K562 treated with DMSO at 1 percent for 24 hours (cell line): Measurements from ENCODE around the gene HYAL1. TPM values are rescaled to one million over a fixed set of nuclear protein-coding genes. Genes with fewer than 3 reads are reported as not detected.

ENCODE experiments used
- total RNA-seq: library from RNA; unstranded; fragments of 300-600 nt; gene quantifications from 2 replicates; pipeline ENCODE4 v1.2.3, GENCODE V29; 2022; ENCODE audit warnings: low read depth; ENCODE audit not compliant: insufficient read depth

HYAL1 gene
- total RNA-seq, result 4.3 and 6.8 TPM in 2 replicates

GRCh38 chr3:50303013-50303815, at the start of gene HYAL1:
TSS of gene HYAL1 (minus strand) at chr3:50303574. CDS start at chr3:50302956, 618 bp downstream.

GRCh38 chr3:50350527-50351322, 47.4 kb upstream of the HYAL1 start, which contains the start of the genes CYB561D2 and NPRL2:
TSS of gene CYB561D2 (plus strand) at chr3:50350862. CDS start at chr3:50351434, 572 bp downstream.
TSS of gene NPRL2 (minus strand) at chr3:50350775. CDS start at chr3:50350652, 123 bp downstream.

DNA sequence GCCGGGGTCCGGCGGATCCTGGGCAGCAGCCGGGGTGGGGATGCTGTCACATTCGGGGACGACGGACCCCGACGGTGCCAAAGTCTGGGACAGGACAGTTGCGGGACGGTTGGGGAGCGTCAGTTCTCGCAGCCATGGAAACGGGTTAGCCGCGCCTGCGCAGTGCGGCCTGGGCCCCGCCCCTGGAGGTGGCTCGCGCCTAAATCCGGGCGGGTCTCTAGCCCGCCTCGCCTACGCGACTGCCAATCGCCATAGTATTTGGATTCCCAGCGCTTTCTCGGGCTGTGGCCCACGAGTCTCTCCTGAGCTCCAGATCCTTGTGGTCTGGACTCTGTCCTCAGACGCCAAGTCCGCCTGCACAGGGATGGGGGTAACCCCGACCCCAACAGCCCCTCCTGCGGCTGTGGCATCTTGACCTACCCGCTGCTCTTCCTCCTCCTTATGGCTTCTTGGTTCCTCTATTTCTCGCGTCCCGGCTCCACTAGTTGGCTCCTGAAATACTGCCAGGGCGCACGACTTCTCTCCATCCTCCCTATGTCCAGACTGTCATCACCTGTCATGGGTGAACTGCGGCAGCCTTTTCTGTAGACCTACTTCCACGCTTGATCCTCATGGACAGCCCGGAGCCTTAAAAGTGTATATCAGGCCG, 42.3 kb upstream of the HYAL1 start, which contains the start of gene ZMYND10:
Gene ZMYND10, minus strand, starts transcription at position 147 of the 649 bp plus-strand sequence. CDS start 153 bp downstream, outside the sequence.

DNA sequence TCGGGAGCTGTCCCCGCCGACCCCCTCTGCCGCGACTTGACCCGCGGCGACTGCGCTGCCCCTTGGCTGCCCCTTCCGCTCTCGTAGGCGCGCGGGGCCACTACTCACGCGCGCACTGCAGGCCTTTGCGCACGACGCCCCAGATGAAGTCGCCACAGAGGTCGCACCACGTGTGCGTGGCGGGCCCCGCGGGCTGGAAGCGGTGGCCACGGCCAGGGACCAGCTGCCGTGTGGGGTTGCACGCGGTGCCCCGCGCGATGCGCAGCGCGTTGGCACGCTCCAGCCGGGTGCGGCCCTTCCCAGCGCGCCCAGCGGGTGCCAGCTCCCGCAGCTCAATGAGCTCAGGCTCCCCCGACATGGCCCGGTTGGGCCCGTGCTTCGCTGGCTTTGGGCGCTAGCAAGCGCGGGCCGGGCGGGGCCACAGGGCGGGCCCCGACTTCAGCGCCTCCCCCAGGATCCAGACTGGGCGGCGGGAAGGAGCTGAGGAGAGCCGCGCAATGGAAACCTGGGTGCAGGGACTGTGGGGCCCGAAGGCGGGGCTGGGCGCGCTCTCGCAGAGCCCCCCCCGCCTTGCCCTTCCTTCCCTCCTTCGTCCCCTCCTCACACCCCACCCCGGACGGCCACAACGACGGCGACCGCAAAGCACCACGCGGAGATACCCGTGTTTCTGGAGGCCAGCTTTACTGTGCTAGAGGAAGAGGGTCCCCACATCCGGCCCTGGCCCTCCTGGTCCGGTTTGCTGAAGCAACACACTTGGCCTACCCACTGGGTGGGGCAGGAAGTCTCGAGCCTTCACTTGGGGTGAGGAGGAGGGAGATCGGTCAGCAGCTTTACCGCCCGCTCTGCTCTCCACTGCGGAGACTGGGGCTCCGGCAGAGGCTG, 37.3 kb upstream of the HYAL1 start, which contains the start of gene RASSF1:
Gene RASSF1, minus strand, starts transcription at position 389 of the 882 bp plus-strand sequence. Its CDS starts 31 bp downstream, at position 358.

GRCh38 chr3:50327943-50328691, 24.7 kb upstream of the HYAL1 start, which contains the start of gene TUSC2:
TSS of gene TUSC2 (minus strand) at chr3:50328223. CDS start at chr3:50328099, 124 bp downstream.

GRCh38 chr3:50322386-50323091, 19.2 kb upstream of the HYAL1 start, which contains the start of gene HYAL2:
TSS of gene HYAL2 (minus strand) at chr3:50322745. CDS start at chr3:50320489, 2,256 bp downstream.

GRCh38 chr3:50298836-50299637, 4.3 kb downstream of the HYAL1 start, which contains the start of the genes HYAL3 and NAA80:
TSS of gene HYAL3 (minus strand) at chr3:50299405. CDS start at chr3:50295602, 3,803 bp downstream.
TSS of gene NAA80 (minus strand) at chr3:50299405. CDS start at chr3:50297463, 1,942 bp downstream.

GRCh38 chr3:50292159-50293078, 11.0 kb downstream of the HYAL1 start, which contains the start of gene IFRD2:
TSS of gene IFRD2 (minus strand) at chr3:50292429. CDS start at chr3:50292274, 155 bp downstream.

GRCh38 chr3:50278880-50279224, 24.5 kb downstream of the HYAL1 start, which contains the start of gene LSMEM2:
TSS of gene LSMEM2 (plus strand) at chr3:50279087. CDS start at chr3:50279114, 27 bp downstream.

DNA sequence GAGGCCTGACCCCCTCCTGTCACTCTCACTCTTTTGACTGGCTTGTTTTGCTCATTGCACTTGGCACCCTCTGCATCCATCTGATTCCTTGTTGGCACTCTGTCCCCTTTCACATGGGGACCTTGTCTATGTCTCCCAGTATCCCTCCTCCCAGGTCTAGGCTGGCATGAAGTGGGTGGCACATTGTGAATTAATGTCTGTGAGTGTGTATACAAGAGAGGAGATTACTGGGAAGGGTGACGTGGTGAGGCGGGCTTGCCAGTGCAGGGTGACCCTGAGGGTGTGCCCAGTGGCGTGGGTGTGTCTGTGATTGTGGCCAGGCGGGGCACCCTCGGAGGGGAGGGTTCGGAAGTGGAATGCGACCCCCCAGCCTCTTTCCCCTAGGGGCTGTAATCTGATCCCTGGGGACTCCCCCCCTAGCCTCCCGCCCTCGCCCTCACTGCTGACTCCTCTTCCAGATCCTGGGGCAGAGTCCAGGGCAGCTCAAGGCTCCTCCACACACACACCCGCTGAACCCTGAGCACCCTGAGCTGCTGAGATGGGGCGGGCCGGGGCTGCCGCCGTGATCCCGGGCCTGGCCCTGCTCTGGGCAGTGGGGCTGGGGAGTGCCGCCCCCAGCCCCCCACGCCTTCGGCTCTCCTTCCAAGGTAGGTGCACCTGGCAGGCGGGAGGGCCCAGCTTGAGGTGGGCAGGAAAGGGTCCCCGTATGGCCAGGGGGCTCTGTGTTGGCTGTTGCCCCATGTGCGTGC, 34.5 kb downstream of the HYAL1 start, which contains the start of gene SEMA3B:
Gene SEMA3B, plus strand, starts transcription at position 445 of the 749 bp plus-strand sequence. Its CDS starts 94 bp downstream, at position 539.

Other genes with a start within 250 kb of the HYAL1 start
- gene RBM5, start 214.7 kb downstream of the HYAL1 start, total RNA-seq, result 51.5 and 56.1 TPM in 2 replicates
- gene SEMA3F, start 148.2 kb downstream of the HYAL1 start, total RNA-seq, result 2.6 and 3.8 TPM in 2 replicates
- gene GNAT1, start 112.0 kb downstream of the HYAL1 start, total RNA-seq, result not detected in 2 replicates
- gene SLC38A3, start 98.3 kb downstream of the HYAL1 start, total RNA-seq, result 0.20 and 0.23 TPM in 2 replicates
- gene GNAI2, start 67.4 kb downstream of the HYAL1 start, total RNA-seq, result 117 and 120 TPM in 2 replicates
- 2.9 and 4.0 TPM in 2 replicates for gene SEMA3B, start 34.4 kb downstream of the HYAL1 start, total RNA-seq
- gene LSMEM2, start 24.5 kb downstream of the HYAL1 start, total RNA-seq, result not detected in 2 replicates
- 28.7 and 39.0 TPM in 2 replicates for gene IFRD2, start 11.1 kb downstream of the HYAL1 start, total RNA-seq
- 7.0 and 10.0 TPM in 2 replicates for gene HYAL3, start 4.2 kb downstream of the HYAL1 start, total RNA-seq
- 7.8 and 8.6 TPM in 2 replicates for gene NAA80, start 4.2 kb downstream of the HYAL1 start, total RNA-seq
- 21.1 and 27.9 TPM in 2 replicates for gene HYAL2, start 19.2 kb upstream of the HYAL1 start, total RNA-seq
- gene TUSC2, start 24.6 kb upstream of the HYAL1 start, total RNA-seq, result 46.1 and 70.9 TPM in 2 replicates
- gene RASSF1, start 37.3 kb upstream of the HYAL1 start, total RNA-seq, result 51.1 and 54.0 TPM in 2 replicates
- gene ZMYND10, start 42.2 kb upstream of the HYAL1 start, total RNA-seq, result 0.88 and 1.3 TPM in 2 replicates
- 24.8 and 28.6 TPM in 2 replicates for gene NPRL2, start 47.2 kb upstream of the HYAL1 start, total RNA-seq
- 16.0 and 16.1 TPM in 2 replicates for gene CYB561D2, start 47.3 kb upstream of the HYAL1 start, total RNA-seq
- gene TMEM115, start 55.9 kb upstream of the HYAL1 start, total RNA-seq, result 46.7 and 47.7 TPM in 2 replicates
- gene CACNA2D2, start 200.1 kb upstream of the HYAL1 start, total RNA-seq, result 0.53 and 0.74 TPM in 2 replicates